ENCODE measurements around the gene VPS13A. TPM values are rescaled to one million over a fixed set of nuclear protein-coding genes. Genes with fewer than 3 reads are reported as not detected.

Gene VPS13A
- total and polyA plus RNA-seq, 8 donors = 7.4 to 19.1 (median 15.6) TPM

DNA sequence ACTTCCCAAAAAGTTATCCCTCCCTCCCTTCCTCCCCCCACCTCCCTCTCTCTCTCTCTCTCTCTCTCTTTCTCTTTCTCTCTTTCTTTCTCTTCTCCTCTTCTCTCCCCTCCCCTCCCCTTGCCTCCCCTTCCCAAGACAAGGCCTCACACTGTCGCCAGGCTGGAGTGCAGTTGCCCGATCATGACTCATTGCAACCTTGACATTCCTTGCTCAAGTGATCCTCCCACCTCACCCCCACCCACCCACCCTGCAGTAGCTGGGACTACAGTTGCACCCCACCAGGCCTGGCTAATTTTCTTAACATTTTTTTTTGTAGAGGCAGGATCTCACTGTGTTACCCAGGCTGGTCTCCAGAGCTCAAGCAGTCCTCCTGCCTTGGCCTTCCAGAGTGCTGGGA lies 32.8 kb downstream of the VPS13A start:
- H3K9me3 ChIP-seq = no peaks in the 10 kb centered on the region
- DNase-seq (no peak), ATAC-seq (no peak), FAIRE-seq (no peak)
- no peak overlapping the region for H3K27ac ChIP-seq
- H3K27me3 ChIP-seq = no peaks in the 10 kb centered on the region
- 85 to 88% methylated on average over 2 of the region's 2 CpGs for WGBS, 2 donors
- TF ChIP-seq CTCF (IDR thresholded peaks at IDR 0.05) = no peak
- H3K4me1 ChIP-seq = no peaks in the 10 kb centered on the region
- intact Hi-C loops (cut with DNase I) = no loop called here
- H3K4me3 ChIP-seq = no peak overlapping the region
- H3K36me3 ChIP-seq = no peaks in the 10 kb centered on the region

DNA sequence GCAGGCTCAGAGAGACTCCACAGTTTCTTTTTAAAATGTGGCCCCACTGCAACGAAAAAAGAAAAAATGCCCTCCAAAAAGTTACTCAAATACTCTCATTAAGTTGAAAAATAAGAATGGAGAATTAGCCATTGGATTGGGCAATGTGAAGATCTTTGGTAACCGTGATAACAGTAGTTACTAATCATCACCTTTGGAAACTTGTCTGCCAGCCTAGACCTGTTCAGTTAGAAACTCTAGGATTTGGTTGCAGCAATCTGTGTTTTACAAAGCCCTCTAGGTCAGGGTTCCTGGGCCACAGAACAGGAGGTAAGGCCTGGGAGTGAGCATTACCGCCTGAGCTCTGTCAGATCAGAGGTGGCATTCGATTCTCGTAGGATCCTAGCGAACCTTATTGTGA lies 34.2 kb downstream of the VPS13A start:
- intact Hi-C loops (cut with DNase I) = no loop called here
- ATAC-seq (no peak), DNase-seq (no peak), FAIRE-seq (no peak)
- no peaks in the 10 kb centered on the region for H3K9me3 ChIP-seq
- TF ChIP-seq CTCF (IDR thresholded peaks at IDR 0.05) = no peak
- no peaks in the 10 kb centered on the region for H3K4me1 ChIP-seq
- no peak overlapping the region for H3K4me3 ChIP-seq
- H3K36me3 ChIP-seq = no peaks in the 10 kb centered on the region
- H3K27me3 ChIP-seq = no peaks in the 10 kb centered on the region
- WGBS, 2 donors = 96 to 97% methylated on average over 6 of the region's 6 CpGs
- no peak overlapping the region for H3K27ac ChIP-seq

GRCh38 chr9:77212801-77213200 lies 35.5 kb downstream of the VPS13A start:
- no peak for FAIRE-seq
- intact Hi-C loops (cut with DNase I) = no loop called here
- 32 to 42% methylated on average over 1 of the region's 1 CpG for WGBS, 2 donors

GRCh38 chr9:77215874-77216273 lies 38.5 kb downstream of the VPS13A start:
- DNase-seq (no peak), FAIRE-seq (no peak), ATAC-seq (peak in 2 of 4 donors; percentile 28 to 38)
- 84 to 92% methylated on average over 5 of the region's 5 CpGs for WGBS, 2 donors
- Histone ChIP-seq H3K36me3 (no peaks in the 10 kb centered on the region), H3K9me3 (no peaks in the 10 kb centered on the region), H3K4me1 (no peaks in the 10 kb centered on the region), H3K4me3 (no peak overlapping the region), H3K27ac (no peak overlapping the region), H3K27me3 (no peaks in the 10 kb centered on the region)
- TF ChIP-seq CTCF (IDR thresholded peaks at IDR 0.05) = no peak
- intact Hi-C loops (cut with DNase I) = no loop called here

More at GRCh38 chr9:77212801-77213200, 35.5 kb downstream of the VPS13A start:
- Histone ChIP-seq H3K36me3 (no peaks in the 10 kb centered on the region), H3K27me3 (no peaks in the 10 kb centered on the region), H3K4me1 (no peaks in the 10 kb centered on the region), H3K27ac (no peak overlapping the region), H3K4me3 (no peak overlapping the region), H3K9me3 (no peaks in the 10 kb centered on the region)
- DNase-seq = no peak
- no peak for TF ChIP-seq CTCF (IDR thresholded peaks at IDR 0.05)
- ATAC-seq = no peak

GRCh38 chr9:77218612-77219011 lies 41.3 kb downstream of the VPS13A start:
- no peak for TF ChIP-seq CTCF (IDR thresholded peaks at IDR 0.05)
- Histone ChIP-seq H3K27ac (no peak overlapping the region), H3K4me3 (no peak overlapping the region), H3K9me3 (no peaks in the 10 kb centered on the region), H3K27me3 (no peaks in the 10 kb centered on the region), H3K4me1 (no peaks in the 10 kb centered on the region), H3K36me3 (no peaks in the 10 kb centered on the region)
- intact Hi-C loops (cut with DNase I) = no loop called here
- DNase-seq (no peak), FAIRE-seq (no peak), ATAC-seq (no peak)
- 89 to 95% methylated on average over 3 of the region's 3 CpGs for WGBS, 2 donors

Data from pancreas (tissue), 10 donors.